MM.1S (cell line): ENCODE measurements around the gene FITM2.

Experiments used
- EZH2 ChIP-seq: fragments of 300-600 bp; sonication (generic); optimal IDR thresholded peaks from 2 replicates; pipeline ENCODE3; 2017; ENCODE audit warnings: low read depth, mild to moderate bottlenecking, antibody characterized with exemption, low read length, mixed read lengths
- TF ChIP-seq, protein P1 (sequence below): fragments of 300-600 bp; sonication (generic); IDR thresholded peaks from 2 replicates; pipeline ENCODE4 v1.5.1; 2016; ENCODE audit warnings: antibody characterized with exemption, low read length, mixed read lengths

DNA sequence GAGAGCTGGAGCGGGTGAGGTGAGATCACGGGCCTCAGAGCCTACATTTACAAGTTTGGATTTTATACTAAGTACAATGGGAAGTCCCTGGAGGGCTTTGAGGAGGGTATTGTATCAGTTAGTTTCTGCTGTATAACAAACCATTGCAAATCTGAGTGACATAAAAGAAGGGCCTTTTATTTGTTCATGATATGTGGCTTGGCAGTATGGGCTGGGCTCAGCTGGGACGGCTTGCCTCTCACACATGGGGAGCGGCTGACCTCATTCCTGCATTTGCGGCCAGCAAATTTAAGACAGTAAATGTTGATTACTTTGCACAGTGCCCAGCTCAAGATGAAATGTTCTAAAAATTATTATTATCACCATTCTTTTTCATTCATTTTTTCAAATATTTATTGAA, 42.2 kb downstream of the FITM2 start:
- TF ChIP-seq, protein P1, sequence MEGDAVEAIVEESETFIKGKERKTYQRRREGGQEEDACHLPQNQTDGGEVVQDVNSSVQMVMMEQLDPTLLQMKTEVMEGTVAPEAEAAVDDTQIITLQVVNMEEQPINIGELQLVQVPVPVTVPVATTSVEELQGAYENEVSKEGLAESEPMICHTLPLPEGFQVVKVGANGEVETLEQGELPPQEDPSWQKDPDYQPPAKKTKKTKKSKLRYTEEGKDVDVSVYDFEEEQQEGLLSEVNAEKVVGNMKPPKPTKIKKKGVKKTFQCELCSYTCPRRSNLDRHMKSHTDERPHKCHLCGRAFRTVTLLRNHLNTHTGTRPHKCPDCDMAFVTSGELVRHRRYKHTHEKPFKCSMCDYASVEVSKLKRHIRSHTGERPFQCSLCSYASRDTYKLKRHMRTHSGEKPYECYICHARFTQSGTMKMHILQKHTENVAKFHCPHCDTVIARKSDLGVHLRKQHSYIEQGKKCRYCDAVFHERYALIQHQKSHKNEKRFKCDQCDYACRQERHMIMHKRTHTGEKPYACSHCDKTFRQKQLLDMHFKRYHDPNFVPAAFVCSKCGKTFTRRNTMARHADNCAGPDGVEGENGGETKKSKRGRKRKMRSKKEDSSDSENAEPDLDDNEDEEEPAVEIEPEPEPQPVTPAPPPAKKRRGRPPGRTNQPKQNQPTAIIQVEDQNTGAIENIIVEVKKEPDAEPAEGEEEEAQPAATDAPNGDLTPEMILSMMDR = no peak
- no peak for TF ChIP-seq EZH2
